ENCODE results near the gene BEGAIN. TPM values are rescaled to one million over a fixed set of nuclear protein-coding genes. Genes with fewer than 3 reads are reported as not detected.

The BEGAIN gene
- total RNA-seq, 1 donor from 2014 or later = 0.68 TPM

- ATAC-seq = no peak
Measured at GRCh38 chr14:100548939-100549338, 38.3 kb downstream of the BEGAIN start.

DNA sequence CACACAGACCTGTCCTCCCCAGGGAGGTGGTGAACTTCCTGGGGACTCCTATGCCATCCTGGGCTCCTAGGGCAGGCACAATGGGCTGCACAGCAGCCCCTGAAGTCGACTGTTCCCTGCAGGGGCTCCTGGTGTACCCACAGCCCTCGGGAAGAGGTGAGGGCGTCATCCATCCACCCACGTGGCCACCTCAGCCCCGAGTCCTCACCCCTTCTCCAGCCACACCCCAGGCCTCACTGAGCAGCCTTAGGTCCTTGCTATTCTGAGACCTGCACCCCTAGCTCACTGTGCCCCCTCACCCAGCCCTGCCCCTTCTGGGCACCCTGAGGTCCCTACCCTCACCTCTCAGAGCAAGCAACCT lies 38.9 kb downstream of the BEGAIN start:
- ATAC-seq = no peak

DNA sequence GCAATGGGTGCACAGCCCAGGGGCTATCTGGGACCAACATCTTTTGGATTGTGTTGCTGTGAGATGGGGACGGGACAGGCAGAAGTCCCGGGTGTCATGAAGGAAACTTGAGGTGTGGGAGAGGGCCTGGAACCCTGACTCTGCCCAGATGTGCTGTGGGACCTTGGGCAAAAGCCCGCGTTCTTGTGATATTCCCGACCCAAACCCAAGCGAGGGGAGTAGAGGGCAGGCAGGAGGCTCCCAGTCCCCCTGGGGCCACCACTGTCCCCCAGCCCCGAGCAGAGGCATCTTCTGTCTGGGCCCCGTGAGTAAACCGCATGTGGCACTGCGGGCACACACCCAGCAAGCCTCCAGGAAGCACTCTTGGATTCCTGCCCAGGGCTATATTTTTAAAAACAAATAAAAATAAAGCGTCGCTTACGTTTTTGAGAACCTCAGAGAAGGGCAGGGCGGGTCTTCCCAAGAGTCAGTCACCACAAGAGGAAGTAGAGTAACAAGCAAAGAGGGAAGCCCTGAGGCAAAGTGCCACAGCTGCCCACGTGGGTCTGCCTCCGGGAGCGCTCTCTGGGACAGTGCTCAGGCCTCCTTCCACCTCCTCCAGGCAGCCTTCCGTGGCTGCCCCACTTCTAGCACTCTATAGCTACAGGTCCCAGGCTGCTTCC lies 39.5 kb downstream of the BEGAIN start:
- ATAC-seq = no peak

DNA sequence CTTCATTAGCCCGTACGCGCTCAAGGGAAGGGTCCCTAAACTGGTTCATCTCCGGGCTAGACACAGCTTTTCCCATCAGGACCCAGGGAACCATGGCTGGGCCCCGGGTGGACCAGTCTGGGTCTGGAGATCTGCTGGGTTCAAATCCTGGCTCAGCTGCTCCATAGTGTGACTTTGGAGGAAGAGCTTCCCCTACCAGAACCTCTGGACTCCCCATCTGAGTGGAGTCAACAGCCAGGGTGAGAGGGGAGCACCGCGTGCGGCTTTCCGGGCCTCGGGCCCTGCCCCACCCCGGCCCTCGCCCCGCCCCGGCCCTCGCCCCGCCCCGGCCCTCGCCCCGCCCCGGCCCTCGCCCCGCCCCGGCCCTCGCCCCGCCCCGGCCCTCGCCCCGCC lies 41.2 kb downstream of the BEGAIN start:
- peak; percentile 1 for ATAC-seq

- ATAC-seq = no peak
Measured at GRCh38 chr14:100545359-100545758, 41.9 kb downstream of the BEGAIN start.

DNA sequence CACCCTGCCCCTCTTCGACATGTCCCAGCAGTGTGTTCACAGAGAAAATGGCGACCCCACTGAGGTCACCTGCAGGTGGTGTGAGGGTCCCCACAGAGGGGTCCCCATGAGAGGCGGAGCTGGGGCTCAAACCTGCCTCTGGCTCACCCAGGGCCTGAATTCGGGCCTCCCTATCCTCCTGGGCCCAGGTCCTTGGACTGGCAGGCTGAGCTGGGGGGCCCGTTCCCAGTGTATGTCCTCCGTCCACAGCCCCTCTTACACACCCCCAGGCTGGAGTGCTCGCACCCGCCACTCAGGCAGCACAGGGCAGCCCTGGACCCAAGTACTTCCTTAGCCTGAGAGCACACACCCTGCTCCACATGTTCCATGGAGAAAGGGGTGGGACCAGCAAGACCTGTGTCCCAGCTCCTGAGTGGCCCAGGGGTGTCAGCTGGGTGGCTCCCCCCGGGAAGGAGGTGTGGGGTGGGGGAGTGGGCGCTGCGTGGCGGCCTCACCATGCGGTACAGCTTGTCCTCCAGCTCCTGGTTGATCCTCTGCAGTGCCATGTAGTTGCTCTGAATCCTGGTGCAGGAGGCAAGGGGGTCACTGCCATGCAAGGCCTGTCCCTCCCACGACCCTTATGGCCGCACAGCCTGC lies 42.6 kb downstream of the BEGAIN start:
- no peak for ATAC-seq

DNA sequence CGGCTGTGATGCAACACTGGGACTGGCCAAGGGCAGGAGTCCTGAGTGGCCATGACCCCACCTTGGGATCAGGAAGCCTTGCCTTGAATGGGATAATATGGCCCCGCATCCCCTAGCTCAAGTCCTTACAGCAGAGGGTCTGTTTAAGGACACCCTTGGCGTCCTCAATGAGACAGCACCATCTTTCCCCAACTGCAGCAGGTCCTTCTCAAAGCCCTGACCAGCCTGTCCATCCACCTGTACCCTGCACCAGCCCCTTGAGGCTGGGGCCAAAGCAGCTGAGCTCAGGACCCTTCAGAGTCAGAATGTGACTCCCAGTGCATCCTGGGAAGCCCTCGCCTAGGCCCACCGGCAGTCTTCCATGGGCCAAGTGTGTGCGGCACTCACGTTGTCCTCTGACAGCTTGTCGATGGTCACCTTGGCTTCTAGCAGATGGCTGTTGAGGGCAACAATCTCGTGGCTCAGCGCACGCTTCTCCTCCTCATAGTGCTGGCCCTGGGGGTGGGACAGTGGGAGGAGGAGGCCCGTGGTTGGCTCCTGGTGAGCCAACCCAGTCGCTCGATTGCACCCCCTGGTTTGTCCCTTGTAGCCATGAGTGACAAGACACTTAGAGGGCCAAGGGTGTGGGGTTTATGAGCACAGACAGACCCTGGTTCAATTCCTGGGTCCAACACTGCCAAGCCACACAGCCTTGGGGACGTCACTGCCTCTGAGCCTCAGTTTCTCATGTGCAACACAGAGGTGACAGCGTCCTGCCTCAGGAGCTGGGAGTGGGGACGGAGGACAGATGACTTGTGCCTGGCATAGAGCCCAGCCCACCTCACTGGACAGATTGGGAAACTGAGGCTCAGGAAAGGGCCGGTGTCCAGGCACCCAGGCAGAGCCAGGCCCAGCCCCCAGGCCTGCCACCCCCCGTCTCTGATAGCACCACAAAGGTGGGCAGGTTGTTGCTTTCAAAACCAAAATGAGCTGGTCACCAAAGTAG lies 43.5 kb downstream of the BEGAIN start:
- ATAC-seq = no peak

GRCh38 chr14:100542619-100543205 lies 44.5 kb downstream of the BEGAIN start:
- ATAC-seq = no peak

DNA sequence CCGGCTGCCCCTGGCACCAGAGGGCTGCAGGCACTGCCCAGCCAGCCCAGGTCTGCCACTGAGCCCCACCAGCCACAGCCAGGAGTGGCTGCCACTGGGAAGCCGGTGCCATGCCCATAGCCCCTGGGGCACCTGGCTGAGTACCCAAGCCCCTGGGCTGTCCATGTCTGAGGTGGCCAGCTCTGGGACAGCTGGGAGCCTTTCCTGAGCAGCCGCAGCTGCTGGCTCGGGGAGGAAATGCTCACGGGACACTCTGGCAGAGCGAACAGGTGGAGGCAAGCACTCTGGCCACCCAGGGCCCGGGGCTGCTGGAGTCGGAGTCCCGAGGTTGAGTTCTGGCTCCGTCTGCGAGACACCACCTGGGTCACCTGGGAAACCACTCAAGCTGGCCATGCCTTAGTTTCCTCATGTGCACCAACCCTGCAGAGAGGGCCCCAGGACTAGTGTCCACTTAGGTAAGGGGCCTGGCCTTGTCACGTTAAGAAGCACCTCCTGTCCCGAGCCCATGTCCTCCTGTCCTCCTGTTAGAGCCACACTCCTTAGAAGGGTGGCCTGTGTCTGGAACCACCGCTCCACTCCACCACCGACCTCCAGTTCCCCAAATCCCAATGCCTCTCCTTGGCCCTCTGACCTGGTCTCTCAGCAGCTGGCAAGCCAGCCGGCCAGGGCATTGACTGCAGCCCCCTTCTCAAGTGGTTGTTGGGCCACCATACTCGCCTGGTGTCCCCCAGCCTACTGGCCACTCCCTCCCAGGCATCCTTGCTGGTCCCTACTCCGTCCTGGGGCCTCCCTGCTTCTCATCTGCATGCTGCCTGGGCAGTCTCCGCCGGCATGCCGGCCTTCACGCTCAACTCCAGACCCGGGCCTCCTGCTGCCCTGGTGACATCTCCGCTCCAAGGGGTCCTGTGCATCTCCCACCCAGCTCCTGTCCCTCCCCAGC lies 45.3 kb downstream of the BEGAIN start:
- no peak for ATAC-seq

- ATAC-seq = no peak
Measured at GRCh38 chr14:100540926-100541620, 46.1 kb downstream of the BEGAIN start.

DNA sequence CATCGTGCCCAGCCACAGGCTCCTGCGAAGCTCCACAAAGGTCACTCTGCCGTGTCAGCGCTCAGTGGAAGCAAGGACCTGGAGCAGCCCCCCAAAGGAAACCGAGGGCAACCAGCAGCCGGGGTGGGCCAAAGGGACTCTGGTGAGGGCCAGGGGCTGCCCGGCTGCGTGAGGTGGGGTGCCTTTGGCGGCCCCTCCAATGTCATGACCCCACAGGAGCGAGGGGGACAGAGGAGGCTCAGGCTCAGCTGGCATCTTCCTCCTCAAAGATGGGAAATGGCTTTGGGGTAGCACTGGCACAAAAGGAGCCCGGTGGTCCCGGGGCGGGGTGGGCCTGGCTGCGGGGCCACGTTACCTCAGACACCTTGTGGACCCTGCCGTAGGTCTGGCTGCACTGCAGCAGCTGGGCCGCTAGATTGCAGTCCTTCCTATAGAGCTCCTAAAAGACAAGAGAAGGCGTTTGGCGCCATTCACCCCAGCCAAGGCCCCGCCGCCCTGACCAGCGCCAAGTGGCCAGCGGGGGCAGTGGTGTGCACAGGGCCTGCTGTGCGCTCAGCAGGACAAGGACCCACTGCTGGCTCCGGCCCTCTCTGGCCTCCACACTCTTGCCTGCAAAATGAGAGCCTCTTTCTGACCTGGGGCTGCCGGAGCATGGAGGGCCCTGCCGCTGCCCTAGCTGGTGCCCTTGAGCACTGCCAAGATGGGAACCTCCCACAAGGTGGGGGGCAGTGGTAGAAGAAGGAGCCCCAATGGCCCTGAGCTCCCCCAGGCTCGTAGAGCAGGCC lies 46.9 kb downstream of the BEGAIN start:
- no peak for ATAC-seq

DNA sequence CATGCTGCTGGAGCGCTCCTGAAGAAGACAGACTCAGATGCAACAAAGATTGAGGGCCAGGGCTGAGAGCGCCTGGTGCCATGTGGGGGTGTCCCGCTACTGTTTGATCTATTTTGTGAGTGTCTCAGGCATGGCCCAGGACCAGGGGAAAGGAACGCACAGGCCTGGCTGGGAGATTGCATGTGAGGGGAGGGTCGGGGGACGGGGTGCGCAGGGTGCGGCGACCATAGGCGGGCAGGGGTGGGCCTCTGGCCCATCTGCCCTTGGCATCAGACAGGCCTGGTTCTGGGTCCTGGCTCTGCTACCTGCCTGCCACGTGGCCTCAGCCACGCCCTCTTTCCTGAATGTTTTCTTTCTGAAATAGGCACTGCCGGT lies 47.5 kb downstream of the BEGAIN start:
- no peak for ATAC-seq

DNA sequence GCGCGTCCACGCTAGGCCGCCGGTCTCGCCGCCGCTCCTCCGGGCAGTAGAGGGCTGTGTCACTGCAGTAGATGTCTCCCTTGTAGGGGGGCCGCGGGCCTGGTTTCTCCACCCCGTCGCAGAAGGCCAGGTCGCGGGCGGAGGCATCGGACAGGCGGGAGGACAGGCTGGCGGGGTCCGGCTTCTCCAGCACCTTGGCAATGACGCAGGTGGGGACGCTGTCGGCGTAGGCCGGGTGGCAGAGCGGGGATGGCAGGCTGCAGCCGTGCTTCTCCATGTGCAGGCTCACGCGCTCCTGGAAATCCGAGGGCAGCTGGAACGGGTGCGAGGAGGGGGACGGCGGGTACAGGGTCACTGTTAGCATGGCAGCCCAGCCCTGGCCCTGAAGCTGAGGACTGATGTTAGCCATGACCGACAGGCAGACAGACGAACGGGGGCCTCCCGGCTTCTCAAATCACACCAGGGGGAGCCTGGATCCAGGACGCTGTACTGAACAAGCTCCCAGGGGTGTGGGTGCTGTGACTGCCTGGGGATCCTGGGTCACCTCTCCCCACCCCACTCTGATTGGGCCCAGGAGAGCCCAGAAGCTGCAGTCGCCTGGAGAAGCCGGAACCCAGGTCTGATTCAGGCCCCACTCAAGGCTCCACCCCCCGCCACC lies 48.1 kb downstream of the BEGAIN start:
- no peak for ATAC-seq

GRCh38 chr14:100538351-100539002 lies 48.7 kb downstream of the BEGAIN start:
- no peak for ATAC-seq

DNA sequence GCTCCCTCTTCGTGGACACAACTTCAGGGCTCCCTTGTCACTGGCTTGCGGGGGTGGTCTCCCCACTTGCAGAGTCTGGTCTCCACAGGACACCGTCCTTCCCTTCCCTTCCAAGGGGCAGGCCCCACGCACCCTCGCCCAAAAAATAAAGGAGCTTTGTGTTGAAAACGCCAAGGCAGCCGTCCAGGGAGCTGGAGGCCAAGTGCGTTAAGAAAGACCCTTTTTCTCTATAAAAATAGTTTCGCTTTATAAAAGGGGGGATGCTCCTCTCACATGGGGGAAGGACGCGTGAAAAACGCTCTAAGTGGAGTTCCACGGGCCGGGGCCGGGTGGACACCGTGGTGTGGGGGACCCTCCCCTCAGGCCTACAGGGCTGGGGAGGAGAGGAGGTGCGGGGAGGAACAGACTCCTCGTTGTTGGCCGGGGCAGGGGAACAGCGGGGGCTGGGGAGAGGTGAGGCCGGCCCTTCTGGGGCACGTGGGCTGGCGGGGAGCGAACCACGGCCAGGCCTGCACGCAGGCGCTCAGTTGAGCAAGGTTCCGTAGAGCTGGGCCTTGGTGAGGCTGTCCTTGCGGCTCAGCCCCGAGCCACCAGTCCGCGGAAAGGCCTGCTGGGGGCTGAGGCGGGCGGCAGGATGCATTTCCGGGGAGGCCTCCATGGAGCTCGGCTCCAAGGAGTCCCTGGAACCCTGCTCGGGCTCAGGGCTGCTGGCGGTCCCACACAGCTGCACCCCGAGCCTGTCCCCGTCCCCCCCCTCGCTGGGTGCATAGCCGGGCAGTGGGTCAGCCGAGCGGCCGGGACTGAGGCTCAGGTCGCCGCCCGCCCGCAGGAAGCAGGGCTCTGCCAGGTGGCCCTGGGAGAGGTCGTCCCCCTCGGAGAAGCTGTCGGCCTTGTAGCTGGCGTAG lies 49.5 kb downstream of the BEGAIN start:
- no peak for ATAC-seq

DNA sequence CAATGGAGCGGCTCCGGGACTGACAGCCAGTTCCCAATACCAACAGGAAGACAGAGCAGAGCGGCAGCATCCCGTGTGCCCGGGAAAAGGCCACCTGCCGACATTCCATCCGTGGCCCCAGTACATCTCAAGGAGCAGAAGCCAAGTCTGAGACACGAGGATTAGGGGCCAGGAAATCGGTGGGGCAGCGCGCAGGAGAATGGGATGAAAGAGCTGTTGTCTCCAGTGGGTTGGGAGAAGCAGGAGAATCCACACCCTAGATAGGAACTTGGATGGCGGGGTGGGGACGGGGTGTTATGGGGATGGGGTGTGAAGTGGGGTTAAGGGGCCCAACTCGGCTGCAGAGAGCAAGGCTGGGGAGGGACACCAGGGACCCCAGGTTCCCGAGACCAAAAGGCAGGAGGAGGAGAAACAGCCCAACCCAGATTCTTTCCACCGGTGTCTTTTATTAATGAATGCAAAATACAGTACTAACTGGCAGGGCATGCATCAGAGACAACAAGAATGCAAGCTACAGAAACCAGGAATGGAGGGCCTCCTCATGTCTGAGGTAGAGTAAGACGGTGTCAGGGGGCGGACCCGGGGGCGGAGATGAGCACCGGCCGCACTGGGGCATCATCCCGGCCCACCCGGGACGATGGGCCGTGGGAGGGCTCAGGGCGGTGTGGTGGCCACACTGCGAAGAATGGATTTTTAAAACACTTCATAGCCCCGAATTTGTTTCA lies 50.3 kb downstream of the BEGAIN start:
- ATAC-seq = no peak

DNA sequence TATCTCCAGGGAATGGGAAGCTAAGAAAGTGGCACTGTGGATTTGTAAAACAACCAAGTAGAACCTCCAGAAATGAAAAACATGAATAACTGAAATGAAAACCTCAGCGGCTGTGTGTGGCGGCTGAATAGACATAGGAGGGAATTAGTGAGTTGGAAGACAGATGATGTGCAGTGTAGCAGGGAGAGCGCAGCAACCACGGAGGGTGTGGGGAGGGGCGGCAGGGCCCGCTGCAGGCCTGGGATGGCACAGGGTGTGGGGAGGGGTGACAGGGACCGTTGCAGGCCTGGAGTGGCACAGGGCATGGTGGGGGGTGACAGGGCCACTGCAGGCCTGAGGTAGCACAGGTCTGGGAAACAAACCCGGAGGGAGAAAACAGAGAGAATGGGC lies 51.1 kb downstream of the BEGAIN start:
- ATAC-seq = no peak
